ENCODE results near the gene SMURF1. TPM values are rescaled to one million over a fixed set of nuclear protein-coding genes. Genes with fewer than 3 reads are reported as not detected.

SMURF1 gene
- total and polyA plus RNA-seq, 2 of the 4 experiments (the other 2 are of a cell fraction): 13.4 to 20.3 TPM

DNA sequence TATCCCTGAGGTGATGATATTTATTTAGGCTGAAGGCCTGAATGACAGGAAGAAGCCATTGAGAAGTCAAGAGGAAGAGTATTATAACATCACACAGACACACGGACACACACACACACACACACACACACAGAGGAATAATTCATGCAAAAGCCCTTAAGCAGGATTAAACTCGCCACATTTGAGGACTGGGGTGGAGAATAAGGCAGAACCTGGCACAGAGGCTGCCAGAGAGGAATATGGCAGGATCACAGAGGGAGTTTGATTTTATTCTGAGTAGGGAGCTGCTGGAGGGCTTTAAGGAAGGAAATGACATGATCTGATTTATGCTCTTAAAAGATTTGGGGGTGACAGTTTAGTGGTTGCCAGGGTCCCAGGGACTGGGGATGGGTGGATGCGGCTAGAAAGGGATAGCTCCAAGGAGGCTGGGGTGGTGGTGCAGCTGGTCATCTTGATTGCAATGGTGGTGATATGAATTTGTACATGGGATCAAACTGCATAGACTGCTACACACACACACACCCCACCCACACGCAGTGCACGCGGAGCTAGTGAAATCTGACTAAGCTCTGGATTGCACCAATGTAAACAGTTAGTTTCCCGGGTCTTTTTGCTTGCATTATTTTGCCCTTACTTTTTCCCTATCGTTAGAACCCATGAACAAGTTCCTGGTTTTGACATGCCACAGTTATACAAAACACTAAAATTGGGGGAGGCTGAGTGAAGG lies 11.2 kb downstream of the SMURF1 start:
- peak overlapping the region in 1 of 2 experiments; percentile 4; a peak in 1 of 4 replicates for H4K8ac ChIP-seq (ENCODE audit: low read depth in 2 of 2, low read length in 2 of 2)
- dilution Hi-C loops (cut with HindIII; ENCODE audit: low sequenced_read_pairs, unreplicated experiment) (no loop called here), intact Hi-C loops (cut with micrococcal nuclease) (no loop called here), in situ Hi-C loops (cut with MboI; ENCODE audit: low sequenced_read_pairs) (no loop called here)
- CTCF ChIA-PET: no interaction called here
- no peak overlapping the region for H3K4me3 ChIP-seq (ENCODE audit: insufficient read depth, low read depth, low read length)
- peak overlapping the region; percentile 55 for H2BK120ac ChIP-seq (ENCODE audit: low read depth, low read length)
- H4K5ac ChIP-seq (ENCODE audit: low read depth, low read length): no peak overlapping the region
- H3K36me3 ChIP-seq (ENCODE audit: control insufficient read depth, insufficient read depth, low read length): no peaks in the 10 kb centered on the region
- peak overlapping the region; percentile 11 for H3K18ac ChIP-seq (ENCODE audit: low read depth, low read length)
- H3K56ac ChIP-seq (ENCODE audit: extremely low read depth, insufficient read depth, low read length): no peak overlapping the region
- peak overlapping the region; percentile 71 for H2BK5ac ChIP-seq (ENCODE audit: low read depth, low read length, poor library complexity, severe bottlenecking)
- no peak overlapping the region; the same call in 1 of the 2 replicates for H3K9ac ChIP-seq (ENCODE audit: low read depth, low read length)
- H3K23ac ChIP-seq (ENCODE audit: low read depth, low read length): peak overlapping the region; percentile 81
- peak overlapping the region; percentile 62; the same call in 2 of the 3 replicates for H2BK15ac ChIP-seq (ENCODE audit: low read depth, low read length)
- BruUV-seq (replicated peaks): no TSS peak
- H2BK20ac ChIP-seq (ENCODE audit: low read depth, low read length): peak overlapping the region; percentile 43; the same call in 1 of the 2 replicates
- H4K20me1 ChIP-seq (ENCODE audit: insufficient read depth, low read length): peaks cover 60% of the 10 kb centered on the region
- peak overlapping the region; percentile 33 for H3K14ac ChIP-seq (replicated peaks; ENCODE audit: low read depth, low read length)
- H4K91ac ChIP-seq (ENCODE audit: insufficient read depth, low read depth, low read length): peak overlapping the region; percentile 61
- H2AK9ac ChIP-seq (replicated peaks; ENCODE audit: low read depth, low read length, poor library complexity): peak overlapping the region; percentile 84
- peak overlapping the region; percentile 92 for H2AK5ac ChIP-seq (ENCODE audit: low read depth, low read length)
- H3K79me1 ChIP-seq (ENCODE audit: low read depth in 1 of 2, low read length in 2 of 2): peaks cover 6 to 69% of the 10 kb centered on the region in 2 experiments; a peak in 2 of 4 replicates
- DNase-seq (peak; percentile 87), ATAC-seq (ENCODE audit: low read depth) (peak; percentile 81)
- H2AFZ ChIP-seq (replicated peaks; ENCODE audit: low read length, poor library complexity): no peak overlapping the region
- 7% methylated on average over 3 of the region's 8 CpGs; no CpG with 5 or more reads in 1 of the 2 experiments for WGBS, 2 experiments (ENCODE audit: extremely low coverage in 2 of 2, insufficient read length in 1 of 2)
- peaks cover 23% of the 10 kb centered on the region for H3K9me1 ChIP-seq (ENCODE audit: insufficient read depth, low read length)
- POLR2A ChIA-PET (ENCODE audit: unreplicated experiment): no interaction called here
- H3K4me1 ChIP-seq (ENCODE audit: control insufficient read depth, insufficient read depth, low read length): peaks cover 15% of the 10 kb centered on the region
- H3K4ac ChIP-seq (ENCODE audit: low read depth, low read length): peak overlapping the region; percentile 49
- no peaks in the 10 kb centered on the region for H3K9me3 ChIP-seq (ENCODE audit: control insufficient read depth, insufficient read depth, low read length)
- no peaks in the 10 kb centered on the region for H3K27me3 ChIP-seq (ENCODE audit: control insufficient read depth, insufficient read depth, low read length)
- peak overlapping the region; percentile 15; the same call in 1 of the 2 replicates for H3K27ac ChIP-seq (ENCODE audit: insufficient read depth, low read length)
- no peak overlapping the region; the same call in 1 of the 2 replicates for H3K4me2 ChIP-seq (ENCODE audit: low read depth, low read length)
- TF ChIP-seq USF2 (IDR thresholded peaks at IDR 0.05; ENCODE audit: low read depth, low read length) (no peak), NFE2L2 (IDR thresholded peaks at IDR 0.05; ENCODE audit: low read depth, low read length) (no peak), CTCF (conservative IDR thresholded peaks at IDR 0.05; ENCODE audit: low read depth, low read length) (no peak), ELK1 (IDR thresholded peaks at IDR 0.05; ENCODE audit: borderline replicate concordance, low read depth, low read length) (no peak), POLR2A (IDR thresholded peaks at IDR 0.05; ENCODE audit: low read depth, low read length) (no peak), SMC3 (IDR thresholded peaks at IDR 0.05; ENCODE audit: low read depth, low read length) (no peak), RFX5 (IDR thresholded peaks at IDR 0.05; ENCODE audit: low read depth, low read length) (no peak), FOS (IDR thresholded peaks at IDR 0.05; ENCODE audit: low read depth, low read length) (peak; percentile 26; the same call in 1 of the 2 replicates), CEBPB (IDR thresholded peaks at IDR 0.05; ENCODE audit: low read depth, low read length) (peak; percentile 79), MAZ (IDR thresholded peaks at IDR 0.05; ENCODE audit: borderline replicate concordance, low read depth, low read length) (no peak), MAFK (IDR thresholded peaks at IDR 0.05; ENCODE audit: low read depth, low read length) (0 out of 2 replicates have a peak, but pooled peaks have one; percentile 11), RAD21 (IDR thresholded peaks at IDR 0.05; ENCODE audit: low read length) (no peak; the same call in 1 of the 2 replicates), RCOR1 (IDR thresholded peaks at IDR 0.05; ENCODE audit: insufficient replicate concordance, low read length) (no peak), MXI1 (IDR thresholded peaks at IDR 0.05; ENCODE audit: borderline replicate concordance, low read depth, low read length) (peak; percentile 79; the same call in 1 of the 2 replicates)
